Smooth muscle cell of trachea (primary cell): ENCODE results near the gene NLGN1. TPM values are rescaled to one million over a fixed set of nuclear protein-coding genes. Genes with fewer than 3 reads are reported as not detected.

Experiments used
- total RNA-seq: library from RNA; depleted of rRNA; stranded (reverse); fragments of >200 nt; gene quantifications from 2 replicates; pipeline ENCODE4 v1.2.1, GENCODE V29; 2014

Gene NLGN1
- 1.0 and 3.3 TPM in 2 replicates for total RNA-seq

GRCh38 chr3:173397161-173398110 lies at the start of gene NLGN1:
Gene NLGN1 (plus strand): TSS chr3:173397744.

